Measurements from ENCODE around the gene CDH4.

The CDH4 gene

DNA sequence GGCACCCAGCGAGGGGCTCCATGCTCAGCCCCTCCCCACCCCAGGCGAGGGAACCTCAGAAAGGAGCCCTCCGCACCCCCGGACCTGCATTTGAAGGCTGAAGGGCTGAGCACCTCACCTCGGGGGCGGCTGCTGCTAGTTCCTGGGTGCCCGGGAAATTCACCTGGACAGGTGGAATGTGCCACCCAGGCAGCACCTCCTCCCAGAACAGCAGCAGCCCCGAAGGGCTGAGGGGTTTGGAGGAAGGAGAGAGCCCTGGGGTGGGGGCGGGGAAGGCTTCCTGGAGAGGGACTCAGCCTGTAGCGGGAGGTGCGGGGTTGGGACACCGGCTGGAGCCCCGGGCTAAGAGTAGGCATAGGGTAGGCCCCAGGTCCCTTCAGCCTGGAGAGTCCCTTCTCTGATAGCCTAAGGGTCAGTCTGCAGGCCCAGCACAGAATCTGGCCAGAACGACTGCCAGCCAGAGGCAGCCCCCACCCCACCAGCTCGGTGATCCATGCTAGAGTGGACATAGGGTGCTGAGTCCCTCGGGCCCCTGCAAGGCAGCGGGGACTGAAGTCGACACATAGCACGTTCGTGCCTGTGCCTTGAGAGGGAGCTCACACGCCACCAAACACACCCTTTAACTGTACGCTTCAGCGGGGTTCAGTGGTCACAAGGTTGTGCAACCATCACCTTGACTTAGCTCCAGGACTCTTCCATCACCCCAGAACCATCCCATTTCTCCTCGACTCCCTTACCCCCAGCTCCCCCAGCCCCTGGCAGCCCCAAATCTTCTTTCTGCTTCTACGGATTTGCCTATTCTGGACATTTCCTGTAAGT lies 632.7 kb downstream of the CDH4 start:
- no peak overlapping the region for H3K4me3 ChIP-seq (ENCODE audit: low read depth, low read length)
- peaks cover 21% of the 10 kb centered on the region for H3K27me3 ChIP-seq (ENCODE audit: control insufficient read depth, insufficient read depth, low read length)
- H3K9me3 ChIP-seq (ENCODE audit: control insufficient read depth, insufficient read depth, low read depth, low read length), result no peaks in the 10 kb centered on the region
- H3K4me1 ChIP-seq (ENCODE audit: control insufficient read depth, insufficient read depth, low read length), result peaks cover 5% of the 10 kb centered on the region; the same call in 1 of the 2 replicates
- H3K36me3 ChIP-seq (ENCODE audit: control insufficient read depth, insufficient read depth, low read length), result no peaks in the 10 kb centered on the region
- no peak overlapping the region for H3K27ac ChIP-seq (ENCODE audit: low read depth, low read length)
- no peak overlapping the region for H3K9ac ChIP-seq (ENCODE audit: low read length)

GRCh38 chr20:61885759-61886715 lies 634.0 kb downstream of the CDH4 start:
- Histone ChIP-seq H3K4me1 (ENCODE audit: control insufficient read depth, insufficient read depth, low read length) (peaks cover 5% of the 10 kb centered on the region; the same call in 1 of the 2 replicates), H3K36me3 (ENCODE audit: control insufficient read depth, insufficient read depth, low read length) (no peaks in the 10 kb centered on the region), H3K27me3 (ENCODE audit: control insufficient read depth, insufficient read depth, low read length) (peaks cover 25% of the 10 kb centered on the region), H3K9ac (ENCODE audit: low read length) (no peak overlapping the region), H3K4me3 (ENCODE audit: low read depth, low read length) (no peak overlapping the region), H3K27ac (ENCODE audit: low read depth, low read length) (no peak overlapping the region), H3K9me3 (ENCODE audit: control insufficient read depth, insufficient read depth, low read depth, low read length) (no peaks in the 10 kb centered on the region; the same call in 1 of the 2 replicates)

DNA sequence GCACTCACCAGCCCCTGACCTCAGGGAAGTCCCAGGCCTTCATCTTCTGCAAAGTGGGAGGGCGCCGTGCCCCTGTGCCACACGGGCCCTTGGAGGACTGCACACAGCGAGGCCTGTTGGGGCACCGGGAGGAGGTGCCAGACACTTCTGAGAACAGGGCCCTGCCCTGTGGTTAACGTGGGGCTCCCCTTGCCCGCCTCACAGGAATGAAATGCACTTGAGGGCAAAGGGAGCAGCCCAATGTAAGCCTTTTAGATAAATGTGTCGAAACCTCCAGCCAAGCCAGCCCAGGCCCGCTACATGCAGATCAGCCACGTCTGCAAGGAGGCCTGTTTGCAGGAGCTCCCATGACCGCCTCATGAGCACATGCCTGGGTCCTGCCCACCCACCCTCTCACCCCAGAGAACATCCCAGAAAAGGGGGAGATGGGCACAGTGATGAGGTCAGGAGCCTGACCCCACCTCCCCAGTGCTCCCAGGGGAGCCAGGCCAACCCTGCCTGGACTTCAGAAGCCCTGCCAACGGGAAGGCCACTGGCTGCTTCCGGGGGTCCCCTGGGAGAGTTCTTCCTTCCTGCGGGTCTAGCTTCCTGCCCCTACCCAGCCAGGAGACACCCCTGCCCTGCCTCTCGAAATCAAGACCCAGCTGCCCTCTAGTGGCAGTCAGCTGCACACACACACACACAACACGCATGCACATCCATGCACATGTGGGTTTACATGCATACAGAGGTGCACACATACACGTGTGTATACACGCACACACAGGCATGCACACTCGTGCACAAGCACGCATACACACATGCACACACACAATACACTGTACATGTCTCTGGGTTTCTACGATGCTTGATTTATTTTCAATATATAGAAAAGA lies 634.9 kb downstream of the CDH4 start:
- H3K9me3 ChIP-seq (ENCODE audit: control insufficient read depth, insufficient read depth, low read depth, low read length), result no peaks in the 10 kb centered on the region; the same call in 1 of the 2 replicates
- no peak overlapping the region for H3K9ac ChIP-seq (ENCODE audit: low read length)
- peaks cover 5% of the 10 kb centered on the region; the same call in 1 of the 2 replicates for H3K4me1 ChIP-seq (ENCODE audit: control insufficient read depth, insufficient read depth, low read length)
- H3K36me3 ChIP-seq (ENCODE audit: control insufficient read depth, insufficient read depth, low read length), result no peaks in the 10 kb centered on the region
- no peak overlapping the region for H3K27ac ChIP-seq (ENCODE audit: low read depth, low read length)
- H3K4me3 ChIP-seq (ENCODE audit: low read depth, low read length), result no peak overlapping the region
- H3K27me3 ChIP-seq (ENCODE audit: control insufficient read depth, insufficient read depth, low read length), result peaks cover 25% of the 10 kb centered on the region

- peaks cover 5% of the 10 kb centered on the region; the same call in 1 of the 2 replicates for H3K4me1 ChIP-seq (ENCODE audit: control insufficient read depth, insufficient read depth, low read length)
- H3K27ac ChIP-seq (ENCODE audit: low read depth, low read length), result no peak overlapping the region
- no peak overlapping the region for H3K4me3 ChIP-seq (ENCODE audit: low read depth, low read length)
- H3K36me3 ChIP-seq (ENCODE audit: control insufficient read depth, insufficient read depth, low read length), result no peaks in the 10 kb centered on the region
- peaks cover 25% of the 10 kb centered on the region for H3K27me3 ChIP-seq (ENCODE audit: control insufficient read depth, insufficient read depth, low read length)
- no peaks in the 10 kb centered on the region; the same call in 1 of the 2 replicates for H3K9me3 ChIP-seq (ENCODE audit: control insufficient read depth, insufficient read depth, low read depth, low read length)
- H3K9ac ChIP-seq (ENCODE audit: low read length), result no peak overlapping the region
These were observed 635.6 kb downstream of the CDH4 start for GRCh38 chr20:61887596-61888093.

DNA sequence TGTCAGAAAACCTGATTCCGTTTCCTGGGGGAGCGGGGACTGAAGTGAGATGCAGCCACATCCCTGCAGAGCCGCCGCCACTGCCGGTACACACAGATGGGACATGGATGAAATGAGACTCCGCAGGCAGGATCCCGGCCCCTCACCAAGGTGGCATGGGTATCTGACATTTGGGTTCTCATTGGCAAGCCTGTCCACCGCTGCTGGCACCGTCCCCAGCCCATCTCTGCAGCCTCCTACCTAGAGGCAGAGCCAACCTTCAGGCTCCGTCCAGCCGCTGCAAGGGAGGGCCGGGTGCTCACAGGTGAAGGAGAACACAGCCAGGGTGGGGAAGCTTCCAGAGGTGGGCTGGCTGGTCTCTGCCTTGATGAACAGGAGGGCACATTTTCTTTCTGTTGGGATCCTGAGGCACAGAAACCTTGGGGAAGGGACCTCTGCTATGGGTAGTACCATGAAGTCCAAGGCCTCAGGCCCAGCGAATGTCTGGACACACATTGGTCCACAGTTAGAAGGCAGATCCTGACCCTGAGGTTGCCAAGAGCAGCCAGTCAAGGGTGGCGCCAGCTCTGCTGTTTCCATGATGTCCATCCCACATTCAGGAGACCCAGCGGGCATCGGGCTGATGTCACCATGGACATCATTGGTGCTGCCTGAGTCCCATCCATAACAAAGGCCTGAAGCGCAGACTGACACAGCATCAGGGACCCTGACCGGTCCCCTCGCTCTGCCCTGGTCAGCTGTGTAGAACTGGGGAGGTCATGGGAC lies 636.2 kb downstream of the CDH4 start:
- no peak overlapping the region for H3K27ac ChIP-seq (ENCODE audit: low read depth, low read length)
- H3K27me3 ChIP-seq (ENCODE audit: control insufficient read depth, insufficient read depth, low read length), result peaks cover 25% of the 10 kb centered on the region
- no peaks in the 10 kb centered on the region for H3K36me3 ChIP-seq (ENCODE audit: control insufficient read depth, insufficient read depth, low read length)
- H3K4me1 ChIP-seq (ENCODE audit: control insufficient read depth, insufficient read depth, low read length), result peaks cover 5% of the 10 kb centered on the region; the same call in 1 of the 2 replicates
- H3K4me3 ChIP-seq (ENCODE audit: low read depth, low read length), result no peak overlapping the region
- no peak overlapping the region for H3K9ac ChIP-seq (ENCODE audit: low read length)
- no peaks in the 10 kb centered on the region; the same call in 1 of the 2 replicates for H3K9me3 ChIP-seq (ENCODE audit: control insufficient read depth, insufficient read depth, low read depth, low read length)

DNA sequence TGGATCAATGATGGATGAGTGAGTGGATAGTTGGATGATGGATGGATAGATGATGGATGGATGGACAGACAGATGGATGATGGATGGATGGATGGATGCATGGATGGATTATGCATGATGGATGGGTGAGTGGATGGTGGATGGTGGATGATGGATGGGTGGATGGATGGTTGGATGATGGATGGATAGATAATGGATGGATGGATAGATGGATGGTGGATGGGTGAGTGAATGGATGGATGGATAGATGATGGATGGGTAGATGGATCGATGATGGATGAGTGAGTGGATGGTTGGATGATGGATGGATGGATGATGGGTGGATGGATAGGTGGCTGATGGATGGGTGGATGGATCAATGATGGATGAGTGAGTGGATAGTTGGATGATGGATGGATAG lies 637.6 kb downstream of the CDH4 start:
- Histone ChIP-seq H3K27me3 (ENCODE audit: control insufficient read depth, insufficient read depth, low read length) (peaks cover 30% of the 10 kb centered on the region), H3K36me3 (ENCODE audit: control insufficient read depth, insufficient read depth, low read length) (no peaks in the 10 kb centered on the region), H3K9ac (ENCODE audit: low read length) (no peak overlapping the region), H3K4me3 (ENCODE audit: low read depth, low read length) (no peak overlapping the region), H3K9me3 (ENCODE audit: control insufficient read depth, insufficient read depth, low read depth, low read length) (no peaks in the 10 kb centered on the region; the same call in 1 of the 2 replicates), H3K27ac (ENCODE audit: low read depth, low read length) (no peak overlapping the region), H3K4me1 (ENCODE audit: control insufficient read depth, insufficient read depth, low read length) (no peaks in the 10 kb centered on the region)

DNA sequence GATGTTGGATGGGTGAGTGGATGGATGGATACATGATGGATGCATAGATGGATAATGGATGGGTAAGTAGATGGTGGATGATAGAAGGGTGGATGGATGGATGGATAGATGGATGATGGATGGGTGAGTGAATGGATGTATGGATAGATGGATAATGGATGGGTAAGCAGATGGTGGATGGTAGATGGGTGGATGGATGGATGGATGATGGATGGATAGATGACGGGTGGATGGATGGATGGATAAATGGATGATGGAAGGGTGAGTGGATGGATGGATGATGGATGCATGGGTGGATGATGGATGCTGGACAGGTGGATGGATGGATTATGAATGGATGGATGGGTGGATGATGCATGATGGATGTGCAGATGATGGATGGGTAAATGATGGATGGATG lies 638.1 kb downstream of the CDH4 start:
- no peak overlapping the region for H3K27ac ChIP-seq (ENCODE audit: low read depth, low read length)
- H3K9me3 ChIP-seq (ENCODE audit: control insufficient read depth, insufficient read depth, low read depth, low read length), result no peaks in the 10 kb centered on the region; the same call in 1 of the 2 replicates
- H3K9ac ChIP-seq (ENCODE audit: low read length), result no peak overlapping the region
- H3K4me3 ChIP-seq (ENCODE audit: low read depth, low read length), result no peak overlapping the region
- no peaks in the 10 kb centered on the region for H3K36me3 ChIP-seq (ENCODE audit: control insufficient read depth, insufficient read depth, low read length)
- peaks cover 27% of the 10 kb centered on the region for H3K27me3 ChIP-seq (ENCODE audit: control insufficient read depth, insufficient read depth, low read length)
- H3K4me1 ChIP-seq (ENCODE audit: control insufficient read depth, insufficient read depth, low read length), result no peaks in the 10 kb centered on the region

GRCh38 chr20:61891476-61891875 lies 639.4 kb downstream of the CDH4 start:
- peaks cover 21% of the 10 kb centered on the region; the same call in 1 of the 2 replicates for H3K27me3 ChIP-seq (ENCODE audit: control insufficient read depth, insufficient read depth, low read length)
- H3K9me3 ChIP-seq (ENCODE audit: control insufficient read depth, insufficient read depth, low read depth, low read length), result no peaks in the 10 kb centered on the region; the same call in 1 of the 2 replicates
- H3K9ac ChIP-seq (ENCODE audit: low read length), result no peak overlapping the region
- no peak overlapping the region for H3K4me3 ChIP-seq (ENCODE audit: low read depth, low read length)
- no peaks in the 10 kb centered on the region for H3K36me3 ChIP-seq (ENCODE audit: control insufficient read depth, insufficient read depth, low read length)
- H3K27ac ChIP-seq (ENCODE audit: low read depth, low read length), result no peak overlapping the region
- no peaks in the 10 kb centered on the region for H3K4me1 ChIP-seq (ENCODE audit: control insufficient read depth, insufficient read depth, low read length)

DNA sequence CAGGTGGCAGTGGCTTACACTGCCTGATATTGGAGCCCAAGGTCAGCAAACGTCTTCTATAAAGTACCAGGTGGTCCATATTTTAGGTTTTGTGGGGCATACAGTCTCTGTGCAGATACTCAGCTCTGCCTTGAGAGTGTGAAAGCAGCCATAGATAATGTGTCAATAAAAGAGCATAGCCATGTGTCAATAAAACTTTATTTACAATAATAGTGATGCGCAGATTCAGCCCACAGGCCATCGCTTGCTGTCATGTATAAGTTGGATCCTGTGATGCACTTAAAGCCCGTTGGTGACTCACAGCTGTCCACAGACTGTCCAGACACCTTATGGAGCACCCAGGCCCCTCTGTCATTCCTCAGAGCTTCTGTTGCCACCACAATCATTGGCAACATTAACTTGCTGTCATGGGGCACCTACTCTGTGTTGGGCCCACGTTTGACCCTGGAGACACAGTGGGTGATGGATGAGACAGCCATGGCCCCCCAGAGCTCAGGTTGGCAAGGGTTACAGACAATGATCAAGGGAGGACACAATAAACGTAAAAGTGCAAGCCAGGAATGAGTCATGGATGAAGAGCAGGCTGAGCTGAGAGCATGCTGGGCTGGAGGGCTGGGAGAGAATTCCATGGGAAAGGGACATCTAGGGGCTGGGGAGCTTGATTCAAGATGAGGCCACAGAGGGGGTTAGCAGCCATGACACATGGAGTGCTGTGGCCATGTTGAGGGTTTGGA lies 640.0 kb downstream of the CDH4 start:
- Histone ChIP-seq H3K9me3 (ENCODE audit: control insufficient read depth, insufficient read depth, low read depth, low read length) (no peaks in the 10 kb centered on the region; the same call in 1 of the 2 replicates), H3K4me3 (ENCODE audit: low read depth, low read length) (no peak overlapping the region), H3K27ac (ENCODE audit: low read depth, low read length) (no peak overlapping the region), H3K36me3 (ENCODE audit: control insufficient read depth, insufficient read depth, low read length) (no peaks in the 10 kb centered on the region), H3K27me3 (ENCODE audit: control insufficient read depth, insufficient read depth, low read length) (peaks cover 25% of the 10 kb centered on the region; the same call in 1 of the 2 replicates), H3K4me1 (ENCODE audit: control insufficient read depth, insufficient read depth, low read length) (no peaks in the 10 kb centered on the region), H3K9ac (ENCODE audit: low read length) (no peak overlapping the region)
